ENCODE measurements around the gene ZNF547. TPM values are rescaled to one million over a fixed set of nuclear protein-coding genes. Genes with fewer than 3 reads are reported as not detected.

ZNF547 gene
- total RNA-seq, 1 experiment from 2014 or later, result 3.2 TPM

DNA sequence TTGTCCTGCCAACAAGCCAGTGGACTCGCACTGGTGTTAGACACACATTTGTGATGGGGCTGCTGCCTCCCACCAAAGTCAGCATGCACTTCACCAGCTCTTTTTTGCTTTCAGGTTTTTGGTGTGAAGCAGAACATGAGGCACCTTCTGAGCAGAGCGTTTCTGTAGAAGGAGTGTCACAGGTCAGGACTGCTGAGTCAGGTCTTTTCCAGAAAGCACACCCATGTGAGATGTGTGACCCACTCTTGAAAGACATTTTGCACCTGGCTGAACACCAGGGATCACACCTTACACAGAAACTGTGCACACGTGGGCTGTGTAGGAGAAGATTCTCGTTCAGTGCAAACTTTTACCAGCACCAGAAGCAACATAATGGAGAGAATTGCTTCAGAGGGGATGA is 7.4 kb upstream of the ZNF547 start:
- H3K36me3 ChIP-seq (ENCODE audit: low read depth, low read length), result peaks cover 68% of the 10 kb centered on the region
- H3F3A ChIP-seq (ENCODE audit: low read length, unreplicated experiment), result no peaks in the 10 kb centered on the region
- H3K4me2 ChIP-seq (ENCODE audit: low read length), result no peak overlapping the region
- no peak for DNase-seq
- no peak for ATAC-seq
- H3K9me2 ChIP-seq (replicated peaks; ENCODE audit: low read length), result no peaks in the 10 kb centered on the region
- no peak overlapping the region for H3K9ac ChIP-seq (ENCODE audit: low read length)
- H3K79me2 ChIP-seq (ENCODE audit: low read length), result peaks cover 39% of the 10 kb centered on the region
- H3K4me1 ChIP-seq (ENCODE audit: insufficient read depth, low read length), result peaks cover 15% of the 10 kb centered on the region
- H3K4me3 ChIP-seq (ENCODE audit: low read length), result no peak overlapping the region
- no peaks in the 10 kb centered on the region for H3K9me3 ChIP-seq (ENCODE audit: low read length)
- BruUV-seq (replicated peaks), result no TSS peak
- H4K20me1 ChIP-seq (ENCODE audit: low read length), result no peaks in the 10 kb centered on the region
- intact Hi-C loops (cut with micrococcal nuclease), result no loop called here
- no peak overlapping the region for H3K27ac ChIP-seq (ENCODE audit: low read length)
- CTCF ChIA-PET, result no interaction called here
- H3K27me3 ChIP-seq (ENCODE audit: low read length), result no peaks in the 10 kb centered on the region
- no peak overlapping the region for H2AFZ ChIP-seq (ENCODE audit: low read length)
- POLR2A ChIA-PET (ENCODE audit: unreplicated experiment), result no interaction called here
- no peak for TF ChIP-seq EZH2 (IDR thresholded peaks at IDR 0.05; ENCODE audit: low read length, unreplicated experiment)
- TF ChIP-seq, protein P1, sequence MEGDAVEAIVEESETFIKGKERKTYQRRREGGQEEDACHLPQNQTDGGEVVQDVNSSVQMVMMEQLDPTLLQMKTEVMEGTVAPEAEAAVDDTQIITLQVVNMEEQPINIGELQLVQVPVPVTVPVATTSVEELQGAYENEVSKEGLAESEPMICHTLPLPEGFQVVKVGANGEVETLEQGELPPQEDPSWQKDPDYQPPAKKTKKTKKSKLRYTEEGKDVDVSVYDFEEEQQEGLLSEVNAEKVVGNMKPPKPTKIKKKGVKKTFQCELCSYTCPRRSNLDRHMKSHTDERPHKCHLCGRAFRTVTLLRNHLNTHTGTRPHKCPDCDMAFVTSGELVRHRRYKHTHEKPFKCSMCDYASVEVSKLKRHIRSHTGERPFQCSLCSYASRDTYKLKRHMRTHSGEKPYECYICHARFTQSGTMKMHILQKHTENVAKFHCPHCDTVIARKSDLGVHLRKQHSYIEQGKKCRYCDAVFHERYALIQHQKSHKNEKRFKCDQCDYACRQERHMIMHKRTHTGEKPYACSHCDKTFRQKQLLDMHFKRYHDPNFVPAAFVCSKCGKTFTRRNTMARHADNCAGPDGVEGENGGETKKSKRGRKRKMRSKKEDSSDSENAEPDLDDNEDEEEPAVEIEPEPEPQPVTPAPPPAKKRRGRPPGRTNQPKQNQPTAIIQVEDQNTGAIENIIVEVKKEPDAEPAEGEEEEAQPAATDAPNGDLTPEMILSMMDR (conservative IDR thresholded peaks at IDR 0.05; ENCODE audit: low read depth, low read length), result no peak
- TF ChIP-seq EZH2phosphoT487 (IDR thresholded peaks at IDR 0.05; ENCODE audit: borderline replicate concordance, low read length), result no peak

DNA sequence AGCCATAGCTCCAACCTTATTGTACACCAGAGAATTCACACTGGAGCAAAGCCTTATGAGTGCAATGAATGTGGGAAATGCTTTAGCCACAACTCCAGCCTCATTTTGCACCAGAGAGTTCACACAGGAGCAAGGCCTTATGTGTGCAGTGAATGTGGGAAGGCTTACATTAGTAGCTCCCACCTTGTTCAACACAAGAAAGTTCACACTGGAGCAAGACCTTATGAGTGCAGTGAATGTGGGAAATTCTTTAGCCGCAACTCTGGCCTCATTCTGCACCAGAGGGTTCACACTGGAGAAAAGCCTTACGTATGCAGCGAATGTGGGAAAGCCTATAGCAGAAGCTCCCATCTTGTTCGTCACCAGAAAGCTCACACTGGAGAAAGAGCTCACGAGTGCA is 5.9 kb upstream of the ZNF547 start:
- Histone ChIP-seq H3K27ac (ENCODE audit: low read length) (no peak overlapping the region), H3K79me2 (ENCODE audit: low read length) (peaks cover 26% of the 10 kb centered on the region), H3K4me3 (ENCODE audit: low read length) (no peak overlapping the region), H3K9ac (ENCODE audit: low read length) (no peak overlapping the region), H3K27me3 (ENCODE audit: low read length) (no peaks in the 10 kb centered on the region), H4K20me1 (ENCODE audit: low read length) (no peaks in the 10 kb centered on the region), H3K9me3 (ENCODE audit: low read length) (no peaks in the 10 kb centered on the region), H2AFZ (ENCODE audit: low read length) (no peak overlapping the region), H3K4me2 (ENCODE audit: low read length) (no peak overlapping the region), H3K36me3 (ENCODE audit: low read depth, low read length) (peaks cover 68% of the 10 kb centered on the region), H3F3A (ENCODE audit: low read length, unreplicated experiment) (no peaks in the 10 kb centered on the region), H3K9me2 (replicated peaks; ENCODE audit: low read length) (no peaks in the 10 kb centered on the region), H3K4me1 (ENCODE audit: insufficient read depth, low read length) (peaks cover 10% of the 10 kb centered on the region)
- POLR2A ChIA-PET (ENCODE audit: unreplicated experiment), result no interaction called here
- TF ChIP-seq EZH2 (IDR thresholded peaks at IDR 0.05; ENCODE audit: low read length, unreplicated experiment) (no peak), EZH2phosphoT487 (IDR thresholded peaks at IDR 0.05; ENCODE audit: borderline replicate concordance, low read length) (no peak)
- TF ChIP-seq, protein P1 (conservative IDR thresholded peaks at IDR 0.05; ENCODE audit: low read depth, low read length), result no peak
- intact Hi-C loops (cut with micrococcal nuclease), result no loop called here
- DNase-seq (no peak), ATAC-seq (no peak)
- BruUV-seq (replicated peaks), result no TSS peak
- CTCF ChIA-PET, result no interaction called here

DNA sequence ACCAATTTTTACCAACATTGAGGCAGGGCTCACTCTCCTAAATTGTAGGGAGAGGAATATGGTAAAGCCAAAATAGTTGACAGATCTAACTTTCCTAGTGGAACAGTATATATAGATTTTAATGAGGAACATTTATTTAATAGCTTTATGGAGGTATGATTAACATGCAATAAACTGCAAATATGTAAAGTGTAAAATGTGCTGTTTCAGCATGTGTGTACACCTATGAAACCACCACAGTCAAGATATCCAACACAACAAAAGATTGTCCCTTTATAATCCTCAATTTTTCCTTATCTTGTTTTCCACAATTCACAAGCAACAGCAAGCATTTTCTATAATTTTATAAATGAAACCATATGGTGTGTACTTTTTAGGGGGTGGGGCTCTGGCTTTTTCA is 4.1 kb upstream of the ZNF547 start:
- ChIA-PET CTCF (no interaction called here), POLR2A (ENCODE audit: unreplicated experiment) (no interaction called here)
- peaks cover 51% of the 10 kb centered on the region for H3K36me3 ChIP-seq (ENCODE audit: low read depth, low read length)
- peaks cover 17% of the 10 kb centered on the region for H3K79me2 ChIP-seq (ENCODE audit: low read length)
- no peak overlapping the region for H3K9ac ChIP-seq (ENCODE audit: low read length)
- H3K27me3 ChIP-seq (ENCODE audit: low read length), result no peaks in the 10 kb centered on the region
- H3K4me2 ChIP-seq (ENCODE audit: low read length), result no peak overlapping the region
- H3K9me2 ChIP-seq (replicated peaks; ENCODE audit: low read length), result no peaks in the 10 kb centered on the region
- intact Hi-C loops (cut with micrococcal nuclease), result no loop called here
- no peaks in the 10 kb centered on the region for H4K20me1 ChIP-seq (ENCODE audit: low read length)
- ATAC-seq (no peak), DNase-seq (no peak)
- H3K4me1 ChIP-seq (ENCODE audit: insufficient read depth, low read length), result peaks cover 12% of the 10 kb centered on the region
- H2AFZ ChIP-seq (ENCODE audit: low read length), result no peak overlapping the region
- no TSS peak for BruUV-seq (replicated peaks)
- TF ChIP-seq EZH2phosphoT487 (IDR thresholded peaks at IDR 0.05; ENCODE audit: borderline replicate concordance, low read length), result no peak
- TF ChIP-seq, protein P1 (conservative IDR thresholded peaks at IDR 0.05; ENCODE audit: low read depth, low read length), result no peak
- no peak for TF ChIP-seq EZH2 (IDR thresholded peaks at IDR 0.05; ENCODE audit: low read length, unreplicated experiment)
- no peak overlapping the region for H3K4me3 ChIP-seq (ENCODE audit: low read length)
- H3F3A ChIP-seq (ENCODE audit: low read length, unreplicated experiment), result no peaks in the 10 kb centered on the region
- H3K27ac ChIP-seq (ENCODE audit: low read length), result no peak overlapping the region
- H3K9me3 ChIP-seq (ENCODE audit: low read length), result no peaks in the 10 kb centered on the region
